Measurements from ENCODE around the gene MEOX1.

GRCh38 chr17:43631429-43631828, 30.3 kb downstream of the MEOX1 start:
- TF ChIP-seq POLR2A (IDR thresholded peaks at IDR 0.05; ENCODE audit: low read length) (no peak), GATA1 (IDR thresholded peaks at IDR 0.05; ENCODE audit: low read depth, low read length) (no peak)

All from erythroblast (primary cell).